ENCODE data around the gene PRKCSH.
"Not testable (repeated sequence)": the region's sequence is repeated elsewhere in the genome, so short reads cannot be mapped to it uniquely, and the experiment has no call there.

PRKCSH gene

DNA sequence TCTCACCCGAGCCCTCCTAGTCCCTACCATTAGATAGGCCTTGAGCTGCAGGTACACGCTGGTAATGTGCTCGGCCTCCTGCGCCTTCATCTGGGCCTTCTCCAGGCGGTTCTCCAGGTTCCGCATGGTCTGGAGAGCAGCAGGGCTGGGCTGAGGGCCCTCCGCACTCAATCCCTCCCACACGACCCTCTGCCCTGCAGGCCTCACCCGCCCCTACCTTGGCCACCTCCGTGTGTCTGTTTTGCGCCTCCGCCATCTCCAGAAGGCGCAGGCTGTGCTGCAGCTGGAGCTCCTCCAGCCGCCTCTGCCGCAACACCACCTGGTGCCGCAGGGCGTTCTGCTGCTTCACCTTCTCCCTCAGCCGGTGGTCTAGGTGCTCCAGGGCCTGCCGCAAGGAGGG lies 8.8 kb upstream of the PRKCSH start:
- no peak for TF ChIP-seq EZH2 (IDR thresholded peaks at IDR 0.05; ENCODE audit: borderline replicate concordance, low read length)
- TF ChIP-seq, protein P1, sequence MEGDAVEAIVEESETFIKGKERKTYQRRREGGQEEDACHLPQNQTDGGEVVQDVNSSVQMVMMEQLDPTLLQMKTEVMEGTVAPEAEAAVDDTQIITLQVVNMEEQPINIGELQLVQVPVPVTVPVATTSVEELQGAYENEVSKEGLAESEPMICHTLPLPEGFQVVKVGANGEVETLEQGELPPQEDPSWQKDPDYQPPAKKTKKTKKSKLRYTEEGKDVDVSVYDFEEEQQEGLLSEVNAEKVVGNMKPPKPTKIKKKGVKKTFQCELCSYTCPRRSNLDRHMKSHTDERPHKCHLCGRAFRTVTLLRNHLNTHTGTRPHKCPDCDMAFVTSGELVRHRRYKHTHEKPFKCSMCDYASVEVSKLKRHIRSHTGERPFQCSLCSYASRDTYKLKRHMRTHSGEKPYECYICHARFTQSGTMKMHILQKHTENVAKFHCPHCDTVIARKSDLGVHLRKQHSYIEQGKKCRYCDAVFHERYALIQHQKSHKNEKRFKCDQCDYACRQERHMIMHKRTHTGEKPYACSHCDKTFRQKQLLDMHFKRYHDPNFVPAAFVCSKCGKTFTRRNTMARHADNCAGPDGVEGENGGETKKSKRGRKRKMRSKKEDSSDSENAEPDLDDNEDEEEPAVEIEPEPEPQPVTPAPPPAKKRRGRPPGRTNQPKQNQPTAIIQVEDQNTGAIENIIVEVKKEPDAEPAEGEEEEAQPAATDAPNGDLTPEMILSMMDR (IDR thresholded peaks at IDR 0.05; ENCODE audit: low read length) = no peak

DNA sequence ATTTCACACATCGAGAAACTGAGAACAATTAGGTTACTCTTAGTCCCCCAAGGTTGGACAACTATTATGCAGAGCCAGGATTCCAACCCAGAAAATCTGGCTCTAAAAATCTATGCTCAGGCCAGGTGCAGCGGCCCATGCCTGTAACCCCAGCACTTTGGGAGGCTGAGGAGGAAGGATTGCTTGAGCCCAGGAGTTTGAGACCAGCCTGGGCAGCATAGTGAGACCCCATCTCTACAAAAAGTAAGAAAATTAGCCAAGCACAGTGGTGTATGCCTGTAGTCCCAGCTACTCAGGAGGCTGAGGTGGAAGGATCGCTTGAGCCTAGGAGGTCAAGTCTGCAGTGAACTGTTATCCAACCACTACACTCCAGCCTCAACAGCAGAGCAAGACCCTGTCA lies 1.9 kb upstream of the PRKCSH start:
- not testable (repeated sequence) for H4K20me1 ChIP-seq (ENCODE audit: insufficient read depth, low read length); H3K79me2 ChIP-seq (ENCODE audit: insufficient read depth, low read length); H3K9me2 ChIP-seq (ENCODE audit: low read depth, low read length); H3K4me2 ChIP-seq (ENCODE audit: low read length); H3K9ac ChIP-seq (ENCODE audit: low read length); H3K27me3 ChIP-seq (ENCODE audit: insufficient read depth, low read length); H3K27ac ChIP-seq (ENCODE audit: low read depth, low read length, poor library complexity, severe bottlenecking); H2AFZ ChIP-seq (ENCODE audit: low read length); H3F3A ChIP-seq (ENCODE audit: insufficient read depth, low read length); H3K4me3 ChIP-seq (ENCODE audit: low read depth, low read length, poor library complexity, severe bottlenecking); H3K9me3 ChIP-seq (ENCODE audit: low read length)
- peaks cover 30% of the 10 kb centered on the region for H3K4me1 ChIP-seq (ENCODE audit: insufficient read depth, low read length, severe bottlenecking)
- H3K36me3 ChIP-seq (ENCODE audit: insufficient read depth, low read length) = peaks cover 22% of the 10 kb centered on the region

More for the DNA sequence above, 8.8 kb upstream of the PRKCSH start:
- Histone ChIP-seq H3K9ac (ENCODE audit: low read length) (no peak overlapping the region), H3K27me3 (ENCODE audit: insufficient read depth, low read length) (no peaks in the 10 kb centered on the region), H3K9me3 (ENCODE audit: low read length) (no peaks in the 10 kb centered on the region), H3F3A (ENCODE audit: insufficient read depth, low read length) (no peaks in the 10 kb centered on the region), H3K36me3 (ENCODE audit: insufficient read depth, low read length) (no peaks in the 10 kb centered on the region), H4K20me1 (ENCODE audit: insufficient read depth, low read length) (no peaks in the 10 kb centered on the region), H3K79me2 (ENCODE audit: insufficient read depth, low read length) (no peaks in the 10 kb centered on the region), H2AFZ (ENCODE audit: low read length) (no peak overlapping the region), H3K9me2 (ENCODE audit: low read depth, low read length) (no peaks in the 10 kb centered on the region), H3K27ac (ENCODE audit: low read depth, low read length, poor library complexity, severe bottlenecking) (no peak overlapping the region), H3K4me2 (ENCODE audit: low read length) (no peak overlapping the region), H3K4me1 (ENCODE audit: insufficient read depth, low read length, severe bottlenecking) (peaks cover 8% of the 10 kb centered on the region), H3K4me3 (ENCODE audit: low read depth, low read length, poor library complexity, severe bottlenecking) (no peak overlapping the region)

DNA sequence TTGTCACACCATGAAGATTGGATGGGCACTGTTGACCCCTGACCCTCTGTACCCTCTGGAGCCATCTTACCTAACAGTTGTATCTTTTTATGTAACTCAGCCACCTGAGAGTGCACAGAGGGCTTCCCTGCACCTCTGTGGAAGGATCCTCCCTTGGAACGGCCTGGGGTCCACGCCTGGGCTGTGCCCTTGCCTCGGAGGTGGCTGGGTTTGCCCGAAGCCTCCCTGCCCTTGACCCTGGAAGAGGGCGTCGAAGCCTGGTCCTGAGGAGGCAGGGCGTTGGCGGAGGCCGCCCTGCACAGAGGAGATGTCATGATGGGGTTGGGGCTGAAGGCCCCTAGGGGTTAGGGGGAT lies 755 bp upstream of the PRKCSH start:
- peak overlapping the region; percentile 89 for H3K4me2 ChIP-seq (ENCODE audit: low read length)
- no peaks in the 10 kb centered on the region for H3K79me2 ChIP-seq (ENCODE audit: insufficient read depth, low read length)
- H3K9me2 ChIP-seq (ENCODE audit: low read depth, low read length) = no peaks in the 10 kb centered on the region
- TF ChIP-seq, protein P1 (IDR thresholded peaks at IDR 0.05; ENCODE audit: low read length) = no peak
- TF ChIP-seq EZH2 (IDR thresholded peaks at IDR 0.05; ENCODE audit: borderline replicate concordance, low read length) = no peak
- no peak overlapping the region for H3K27ac ChIP-seq (ENCODE audit: low read depth, low read length, poor library complexity, severe bottlenecking)
- H3K9me3 ChIP-seq (ENCODE audit: low read length) = no peaks in the 10 kb centered on the region
- no peaks in the 10 kb centered on the region for H3F3A ChIP-seq (ENCODE audit: insufficient read depth, low read length)
- peak overlapping the region; percentile 12; the same call in 1 of the 2 replicates for H2AFZ ChIP-seq (ENCODE audit: low read length)
- peak overlapping the region; percentile 91 for H3K4me3 ChIP-seq (ENCODE audit: low read depth, low read length, poor library complexity, severe bottlenecking)
- H3K4me1 ChIP-seq (ENCODE audit: insufficient read depth, low read length, severe bottlenecking) = peaks cover 30% of the 10 kb centered on the region
- H3K27me3 ChIP-seq (ENCODE audit: insufficient read depth, low read length) = no peaks in the 10 kb centered on the region
- H3K9ac ChIP-seq (ENCODE audit: low read length) = peak overlapping the region; percentile 51; the same call in 1 of the 2 replicates
- peaks cover 29% of the 10 kb centered on the region for H3K36me3 ChIP-seq (ENCODE audit: insufficient read depth, low read length)
- H4K20me1 ChIP-seq (ENCODE audit: insufficient read depth, low read length) = no peaks in the 10 kb centered on the region

DNA sequence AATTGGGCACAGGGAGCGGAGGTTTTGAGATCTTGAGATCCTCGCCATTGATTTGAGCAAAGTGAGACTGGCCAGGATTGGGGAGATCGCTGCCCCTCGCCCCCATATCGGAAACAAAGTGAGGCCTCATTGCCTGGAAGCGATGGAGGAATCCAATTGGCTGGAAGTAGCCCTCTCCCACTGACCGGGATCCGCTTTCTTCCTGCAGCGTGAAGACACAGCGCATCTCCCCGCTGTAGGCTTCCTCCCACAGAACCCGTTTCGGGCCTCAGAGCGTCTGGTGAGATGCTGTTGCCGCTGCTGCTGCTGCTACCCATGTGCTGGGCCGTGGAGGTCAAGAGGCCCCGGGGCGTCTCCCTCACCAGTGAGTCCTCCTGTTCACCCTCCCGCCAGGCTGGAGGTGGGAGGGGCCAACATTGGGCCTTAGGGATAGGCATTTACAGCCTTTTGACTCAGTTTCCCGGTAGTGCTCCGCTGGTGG lies 438 bp downstream of the PRKCSH start:
- Histone ChIP-seq H2AFZ (ENCODE audit: low read length) (no peak overlapping the region), H3K9ac (ENCODE audit: low read length) (peak overlapping the region; percentile 84), H3K27me3 (ENCODE audit: insufficient read depth, low read length) (no peaks in the 10 kb centered on the region), H3K27ac (ENCODE audit: low read depth, low read length, poor library complexity, severe bottlenecking) (peak overlapping the region; percentile 16), H3K4me3 (ENCODE audit: low read depth, low read length, poor library complexity, severe bottlenecking) (peak overlapping the region; percentile 91), H3K9me3 (ENCODE audit: low read length) (no peaks in the 10 kb centered on the region), H3K79me2 (ENCODE audit: insufficient read depth, low read length) (no peaks in the 10 kb centered on the region), H3K4me2 (ENCODE audit: low read length) (peak overlapping the region; percentile 89), H3K36me3 (ENCODE audit: insufficient read depth, low read length) (peaks cover 41% of the 10 kb centered on the region), H3F3A (ENCODE audit: insufficient read depth, low read length) (no peaks in the 10 kb centered on the region), H3K4me1 (ENCODE audit: insufficient read depth, low read length, severe bottlenecking) (peaks cover 30% of the 10 kb centered on the region), H3K9me2 (ENCODE audit: low read depth, low read length) (no peaks in the 10 kb centered on the region), H4K20me1 (ENCODE audit: insufficient read depth, low read length) (no peaks in the 10 kb centered on the region)
- TF ChIP-seq, protein P1 (IDR thresholded peaks at IDR 0.05; ENCODE audit: low read length) = no peak
- no peak for TF ChIP-seq EZH2 (IDR thresholded peaks at IDR 0.05; ENCODE audit: borderline replicate concordance, low read length)
